Measurements from ENCODE around the gene FAM171A1. TPM values are rescaled to one million over a fixed set of nuclear protein-coding genes. Genes with fewer than 3 reads are reported as not detected.

FAM171A1 gene
- total RNA-seq, 1 donor from 2014 or later: 28.2 TPM

- Mint-ChIP-seq H3K27me3 (ENCODE audit: insufficient read depth, low read depth) (peaks cover 3% of the 10 kb centered on the region), H3K4me3 (no peak overlapping the region), H3K9me3 (peaks cover 4% of the 10 kb centered on the region), H3K36me3 (no peaks in the 10 kb centered on the region), H3K27ac (peak overlapping the region; percentile 12), H3K4me1 (peaks cover 21% of the 10 kb centered on the region)
- Histone ChIP-seq H3K4me1 (peaks cover 22% of the 10 kb centered on the region), H3K9ac (no peak overlapping the region), H3K79me2 (ENCODE audit: low read depth) (no peaks in the 10 kb centered on the region), H3K36me3 (no peaks in the 10 kb centered on the region), H3K27me3 (no peaks in the 10 kb centered on the region), H3K4me3 (no peak overlapping the region), H3F3A (ENCODE audit: low read depth) (peaks cover 6% of the 10 kb centered on the region), H3K9me3 (ENCODE audit: low read depth) (no peaks in the 10 kb centered on the region), H3K4me2 (no peak overlapping the region), H4K20me1 (ENCODE audit: low read depth) (no peaks in the 10 kb centered on the region), H3K27ac (no peak overlapping the region), H2AFZ (replicated peaks) (peak overlapping the region; percentile 61)
- DNase-seq (ENCODE audit: low spot score): no peak
- TF ChIP-seq, protein P1, sequence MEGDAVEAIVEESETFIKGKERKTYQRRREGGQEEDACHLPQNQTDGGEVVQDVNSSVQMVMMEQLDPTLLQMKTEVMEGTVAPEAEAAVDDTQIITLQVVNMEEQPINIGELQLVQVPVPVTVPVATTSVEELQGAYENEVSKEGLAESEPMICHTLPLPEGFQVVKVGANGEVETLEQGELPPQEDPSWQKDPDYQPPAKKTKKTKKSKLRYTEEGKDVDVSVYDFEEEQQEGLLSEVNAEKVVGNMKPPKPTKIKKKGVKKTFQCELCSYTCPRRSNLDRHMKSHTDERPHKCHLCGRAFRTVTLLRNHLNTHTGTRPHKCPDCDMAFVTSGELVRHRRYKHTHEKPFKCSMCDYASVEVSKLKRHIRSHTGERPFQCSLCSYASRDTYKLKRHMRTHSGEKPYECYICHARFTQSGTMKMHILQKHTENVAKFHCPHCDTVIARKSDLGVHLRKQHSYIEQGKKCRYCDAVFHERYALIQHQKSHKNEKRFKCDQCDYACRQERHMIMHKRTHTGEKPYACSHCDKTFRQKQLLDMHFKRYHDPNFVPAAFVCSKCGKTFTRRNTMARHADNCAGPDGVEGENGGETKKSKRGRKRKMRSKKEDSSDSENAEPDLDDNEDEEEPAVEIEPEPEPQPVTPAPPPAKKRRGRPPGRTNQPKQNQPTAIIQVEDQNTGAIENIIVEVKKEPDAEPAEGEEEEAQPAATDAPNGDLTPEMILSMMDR (IDR thresholded peaks at IDR 0.05): no peak
- no peak for TF ChIP-seq EZH2 (IDR thresholded peaks at IDR 0.05)
- no peak for TF ChIP-seq EZH2phosphoT487 (IDR thresholded peaks at IDR 0.05)
Observed at GRCh38 chr10:15387021-15387420, 15.9 kb upstream of the FAM171A1 start.

GRCh38 chr10:15385552-15386455 is 14.7 kb upstream of the FAM171A1 start:
- H3K4me3 ChIP-seq: no peak overlapping the region
- H3K4me3 Mint-ChIP-seq: no peak overlapping the region
- H3K27me3 ChIP-seq: no peaks in the 10 kb centered on the region
- peak; percentile 15 for DNase-seq (ENCODE audit: low spot score)
- peaks cover 6% of the 10 kb centered on the region for H3K27me3 Mint-ChIP-seq (ENCODE audit: insufficient read depth, low read depth)
- H2AFZ ChIP-seq (replicated peaks): no peak overlapping the region
- H3K36me3 Mint-ChIP-seq: no peaks in the 10 kb centered on the region
- H3K27ac ChIP-seq: no peak overlapping the region
- no peak overlapping the region for H3K27ac Mint-ChIP-seq
- H3K79me2 ChIP-seq (ENCODE audit: low read depth): no peaks in the 10 kb centered on the region
- no peaks in the 10 kb centered on the region for H3K9me3 ChIP-seq (ENCODE audit: low read depth)
- peaks cover 22% of the 10 kb centered on the region for H3K4me1 ChIP-seq
- H3K36me3 ChIP-seq: no peaks in the 10 kb centered on the region
- TF ChIP-seq EZH2 (IDR thresholded peaks at IDR 0.05) (no peak), EZH2phosphoT487 (IDR thresholded peaks at IDR 0.05) (no peak)
- TF ChIP-seq, protein P1 (IDR thresholded peaks at IDR 0.05): no peak
- peaks cover 6% of the 10 kb centered on the region for H3F3A ChIP-seq (ENCODE audit: low read depth)
- H4K20me1 ChIP-seq (ENCODE audit: low read depth): no peaks in the 10 kb centered on the region
- peaks cover 4% of the 10 kb centered on the region for H3K9me3 Mint-ChIP-seq
- no peak overlapping the region for H3K9ac ChIP-seq
- no peak overlapping the region for H3K4me2 ChIP-seq
- peaks cover 21% of the 10 kb centered on the region for H3K4me1 Mint-ChIP-seq

- Histone ChIP-seq H3K27ac (no peak overlapping the region), H3K4me1 (peaks cover 8% of the 10 kb centered on the region), H3K36me3 (no peaks in the 10 kb centered on the region), H3F3A (ENCODE audit: low read depth) (peaks cover 6% of the 10 kb centered on the region), H3K27me3 (no peaks in the 10 kb centered on the region), H4K20me1 (ENCODE audit: low read depth) (no peaks in the 10 kb centered on the region), H3K79me2 (ENCODE audit: low read depth) (no peaks in the 10 kb centered on the region), H3K9ac (no peak overlapping the region), H3K4me3 (no peak overlapping the region), H3K9me3 (ENCODE audit: low read depth) (no peaks in the 10 kb centered on the region), H2AFZ (replicated peaks) (no peak overlapping the region), H3K4me2 (no peak overlapping the region)
- no peak for TF ChIP-seq EZH2 (IDR thresholded peaks at IDR 0.05)
- no peak for TF ChIP-seq EZH2phosphoT487 (IDR thresholded peaks at IDR 0.05)
- TF ChIP-seq, protein P1 (IDR thresholded peaks at IDR 0.05): no peak
- H3K27ac Mint-ChIP-seq: no peak overlapping the region
- no peak for DNase-seq (ENCODE audit: low spot score)
- H3K27me3 Mint-ChIP-seq (ENCODE audit: insufficient read depth, low read depth): peaks cover 5% of the 10 kb centered on the region
- no peaks in the 10 kb centered on the region for H3K36me3 Mint-ChIP-seq
- H3K9me3 Mint-ChIP-seq: peaks cover 4% of the 10 kb centered on the region
- peaks cover 9% of the 10 kb centered on the region for H3K4me1 Mint-ChIP-seq
- H3K4me3 Mint-ChIP-seq: no peak overlapping the region
Observed at GRCh38 chr10:15381420-15381819, 10.3 kb upstream of the FAM171A1 start.
